Endothelial cell of umbilical vein (primary cell): ENCODE measurements around the gene SH3D21. TPM values are rescaled to one million over a fixed set of nuclear protein-coding genes. Genes with fewer than 3 reads are reported as not detected.

ENCODE experiments used
- BruUV-seq: library from RNA; stranded (reverse); fragments of 400-500 nt; replicated peaks from 2 replicates; lab custom pipeline; 2021; lab: Mats Ljungman, UMichigan
- CTCF ChIA-PET: fragments of 300-600, 350-600 bp; sonication (Branson Sonifier 250); formaldehyde crosslinking; loops from one replicate; lab custom pipeline; 2021; ENCODE audit warnings: antibody characterized with exemption, inconsistent platforms; lab: Charles Lee
- POLR2A ChIA-PET: fragments of 300-600, 350-600 bp; sonication (Branson Sonifier 250); formaldehyde crosslinking; loops from one replicate; lab custom pipeline; 2021; ENCODE audit warnings: antibody characterized with exemption, inconsistent platforms; lab: Charles Lee
- DNase-seq: peaks from one replicate; pipeline ENCODE4 v3.0.0-alpha.2; 2011; ENCODE audit warnings: low read depth, low spot score
- FAIRE-seq: peaks from 2 replicates; lab custom pipeline; 2011; peaks lifted over from hg19 to GRCh38; lab: Jason Lieb, UNC
- H2AFZ ChIP-seq: 2 replicates; pipeline ENCODE4 v1.6.0; 2012; ENCODE audit warnings: low read depth, low read length, control low read depth, inconsistent platforms
- H3K27ac ChIP-seq: 2 replicates; pipeline ENCODE4 v1.5.1; 2011; ENCODE audit warnings: low read depth, mild to moderate bottlenecking, control low read depth, low read length, moderate library complexity; ENCODE audit not compliant: insufficient read depth
- H3K27me3 ChIP-seq, 2 experiments: 2 replicates each; pipeline versions ENCODE4 v1.6.0 to v1.6.1; 2011; ENCODE audit warnings: low read length in 2 of 2, mixed read lengths in 1 of 2; ENCODE audit not compliant: control insufficient read depth in 2 of 2, insufficient read depth in 2 of 2
- H3K36me3 ChIP-seq, 2 experiments: 2 replicates in 1 of 2; 3 replicates in 1 of 2; pipeline ENCODE4 v1.5.1; 2011; ENCODE audit warnings: low read length in 2 of 2, mild to moderate bottlenecking in 1 of 2, moderate library complexity in 1 of 2; ENCODE audit not compliant: control insufficient read depth in 2 of 2, insufficient read depth in 2 of 2; ENCODE audit errors: extremely low read depth in 1 of 2
- H3K4me1 ChIP-seq: 3 replicates; pipeline ENCODE4 v1.5.1; 2011; ENCODE audit warnings: mild to moderate bottlenecking, low read length; ENCODE audit not compliant: control insufficient read depth, insufficient read depth; ENCODE audit errors: extremely low read depth
- H3K4me2 ChIP-seq: 2 replicates; pipeline ENCODE4 v1.6.1; 2011; ENCODE audit warnings: low read length, control low read depth, mixed read lengths; ENCODE audit not compliant: insufficient read depth
- H3K4me3 ChIP-seq, 3 experiments: fragments of 200-600 bp in 1 of 3; sonication (generic), shearing (Covaris generic) in 1 of 3; replicated peaks in 1 of 3; 2 replicates each; pipeline ENCODE4 v1.5.1; 2011 to 2016; ENCODE audit warnings: control low read depth in 3 of 3, low read length in 3 of 3, mild to moderate bottlenecking in 2 of 3, inconsistent platforms in 1 of 3, low read depth in 1 of 3, moderate library complexity in 1 of 3; ENCODE audit not compliant: insufficient read depth in 1 of 3
- H3K79me2 ChIP-seq: 2 replicates; pipeline ENCODE4 v1.6.0; 2012; ENCODE audit warnings: low read length, inconsistent platforms; ENCODE audit not compliant: control insufficient read depth, insufficient read depth
- H3K9ac ChIP-seq: replicated peaks from 2 replicates; pipeline ENCODE3; 2011; ENCODE audit warnings: low read length, control low read depth; ENCODE audit not compliant: insufficient read depth; ENCODE audit errors: extremely low read depth
- H3K9me1 ChIP-seq: replicated peaks from 3 replicates; pipeline ENCODE4 v1.6.0; 2011; ENCODE audit warnings: mild to moderate bottlenecking, low read length; ENCODE audit not compliant: control insufficient read depth, insufficient read depth; ENCODE audit errors: extremely low read depth
- H3K9me3 ChIP-seq: replicated peaks from 2 replicates; pipeline ENCODE4 v1.5.1; 2012; ENCODE audit warnings: low read length, inconsistent platforms; ENCODE audit not compliant: control insufficient read depth, insufficient read depth
- H4K20me1 ChIP-seq: replicated peaks from 2 replicates; pipeline ENCODE3; 2011; ENCODE audit warnings: mild to moderate bottlenecking, low read length; ENCODE audit not compliant: control insufficient read depth, insufficient read depth; ENCODE audit errors: extremely low read depth
- CTCF ChIP-seq, 2 donors: IDR thresholded peaks; 1 replicate in 1 of 2; 2 replicates in 1 of 2; pipeline ENCODE4 v1.5.1; 2011; ENCODE audit warnings: low read length in 2 of 2, mild to moderate bottlenecking in 2 of 2, moderate library complexity in 2 of 2, control low read depth in 1 of 2, inconsistent platforms in 1 of 2, low read depth in 1 of 2; ENCODE audit not compliant: insufficient read depth in 1 of 2; ENCODE audit errors: extremely low read depth in 1 of 2
- FOS ChIP-seq: IDR thresholded peaks from 2 replicates; pipeline ENCODE4 v1.6.1; 2011; ENCODE audit warnings: mild to moderate bottlenecking, low read length, moderate library complexity, borderline replicate concordance; ENCODE audit not compliant: insufficient read depth
- MYC ChIP-seq: IDR thresholded peaks from one replicate; pipeline ENCODE4 v1.6.1; 2011; ENCODE audit warnings: mild to moderate bottlenecking, low read depth, low read length
- POLR2AphosphoS5 ChIP-seq: IDR thresholded peaks from 2 replicates; pipeline ENCODE4 v1.6.1; 2012; ENCODE audit warnings: low read depth, mild to moderate bottlenecking, control low read depth, low read length, moderate library complexity; ENCODE audit not compliant: insufficient read depth
- dilution Hi-C: fragments of 300-500 bp; cut with MboI; formaldehyde crosslinking; loops from one replicate; pipeline ENCODE4 v1.15.0; 2019; ENCODE audit warnings: low sequenced_read_pairs; ENCODE audit not compliant: extremely low pct_ligation_motif_present
- intact Hi-C: fragments of 100-400 bp; cut with micrococcal nuclease; formaldehyde crosslinking; loops from one replicate; pipeline ENCODE4 v1.10.0; 2022
- polyA plus RNA-seq, 4 experiments: library from polyadenylated mRNA; depleted of rRNA in 3 of 4; stranded (reverse) in 3 of 4; unstranded in 1 of 4; fragments of >200 nt; gene quantifications; 2 replicates each; pipeline versions ENCODE4 v1.2.1 to v1.2.3, GENCODE V29; 2011 to 2012; ENCODE audit warnings: missing spikeins in 1 of 4
- total RNA-seq: library from RNA; stranded (reverse); gene quantifications from 2 replicates; pipeline ENCODE4 v1.2.3, GENCODE V29; 2021

The SH3D21 gene
- total and polyA plus RNA-seq, 2 donors (not counting 3 experiments of a cell fraction or from before 2014, with no cell fraction given): 1.8 to 7.2 TPM

GRCh38 chr1:36285443-36286101, 20.6 kb upstream of the SH3D21 start:
- peaks cover 43% of the 10 kb centered on the region for H3K79me2 ChIP-seq
- no peaks in the 10 kb centered on the region for H3K9me3 ChIP-seq
- no peak overlapping the region for H3K27ac ChIP-seq
- POLR2A ChIA-PET: no interaction called here
- H3K9ac ChIP-seq: no peak overlapping the region
- peak; percentile 79 for FAIRE-seq
- dilution Hi-C loops (no loop called here), intact Hi-C loops (loop anchor here (1.0 to 2.0 kb wide), 4 partner anchors 61 to 186 kb away; partner anchors contain the start of genes THRAP3 and TRAPPC3)
- H3K36me3 ChIP-seq: peaks cover 39 to 43% of the 10 kb centered on the region in 2 experiments
- no peaks in the 10 kb centered on the region for H3K27me3 ChIP-seq
- peak; percentile 79 for DNase-seq
- CTCF ChIA-PET: interaction anchor here (0.6 to 3.4 kb wide), 48 partner anchors 9 to 192 kb away, joined by 3 to 81 read pairs (median 5); partner anchors contain the start of genes MAP7D1, SH3D21, THRAP3 and TRAPPC3
- no peaks in the 10 kb centered on the region for H3K4me1 ChIP-seq
- H3K4me3 ChIP-seq: no peak overlapping the region
- no peak for TF ChIP-seq MYC
- TF ChIP-seq CTCF (IDR thresholded peaks at IDR 0.05; ENCODE audit: extremely low read depth in 1 of 2, insufficient read depth in 1 of 2, low read depth in 1 of 2, low read length in 2 of 2): peak; percentile 57 to 59
- H4K20me1 ChIP-seq: no peaks in the 10 kb centered on the region
- H3K9me1 ChIP-seq: no peaks in the 10 kb centered on the region
- no TSS peak for BruUV-seq
- H3K4me2 ChIP-seq: no peak overlapping the region
- H2AFZ ChIP-seq: no peak overlapping the region

- Histone ChIP-seq H3K27ac (no peak overlapping the region), H3K4me2 (no peak overlapping the region), H3K36me3 (peaks cover 47 to 49% of the 10 kb centered on the region in 2 experiments), H2AFZ (no peak overlapping the region), H3K4me1 (no peaks in the 10 kb centered on the region), H4K20me1 (no peaks in the 10 kb centered on the region), H3K27me3 (no peaks in the 10 kb centered on the region), H3K9ac (no peak overlapping the region), H3K9me3 (no peaks in the 10 kb centered on the region), H3K4me3 (no peak overlapping the region), H3K9me1 (no peaks in the 10 kb centered on the region), H3K79me2 (peaks cover 39% of the 10 kb centered on the region)
- ChIA-PET CTCF (interaction anchor here (1.4 to 3.4 kb wide), 3 partner anchors 67 to 152 kb away, joined by 5 to 81 read pairs (median 29); partner anchors contain the start of gene TRAPPC3), POLR2A (no interaction called here)
- DNase-seq (no peak), FAIRE-seq (no peak)
- TSS peak; percentile 46 for BruUV-seq
- TF ChIP-seq FOS (no peak), MYC (no peak), POLR2AphosphoS5 (no peak)
- intact Hi-C loops: no loop called here
- dilution Hi-C loops: no loop called here
Measured at GRCh38 chr1:36286802-36287201, 19.4 kb upstream of the SH3D21 start.
